Activated CD4-positive, alpha-beta T cell treated with anti-CD3 and anti-CD28 coated beads, Interleukin-2, amount 10 ng/mL, durations not matched to agents 7 days and 5 days (primary cell): ENCODE results near the gene AJAP1. TPM values are rescaled to one million over a fixed set of nuclear protein-coding genes. Genes with fewer than 3 reads are reported as not detected.

ENCODE experiments used
- CTCF ChIA-PET: fragments of 350-600 bp; sonication (Branson Sonifier 250); formaldehyde crosslinking; loops from one replicate; lab custom pipeline; 2021; ENCODE audit warnings: antibody characterized with exemption; lab: Charles Lee
- POLR2A ChIA-PET: fragments of 350-600 bp; sonication (Branson Sonifier 250); formaldehyde crosslinking; loops from one replicate; lab custom pipeline; 2021; ENCODE audit warnings: antibody characterized with exemption; lab: Charles Lee
- DNase-seq: peaks from one replicate; pipeline ENCODE4 v3.0.0-alpha.2; 2020
- H3K27ac Mint-ChIP-seq: one replicate; pipeline ENCODE4 v1.8.0; 2021; ENCODE audit warnings: mild to moderate bottlenecking, moderate library complexity, mixed read lengths
- H3K27me3 Mint-ChIP-seq: one replicate; pipeline ENCODE4 v1.8.0; 2021; ENCODE audit warnings: mixed read lengths
- H3K36me3 Mint-ChIP-seq: one replicate; pipeline ENCODE4 v1.8.0; 2021; ENCODE audit warnings: low read depth, mixed read lengths
- H3K4me1 Mint-ChIP-seq: one replicate; pipeline ENCODE4 v1.8.0; 2021; ENCODE audit warnings: mixed read lengths
- H3K4me3 Mint-ChIP-seq: one replicate; pipeline ENCODE4 v1.8.0; 2021; ENCODE audit warnings: mild to moderate bottlenecking, moderate library complexity, mixed read lengths
- H3K9me3 Mint-ChIP-seq: one replicate; pipeline ENCODE4 v1.8.0; 2021; ENCODE audit warnings: mixed read lengths
- total RNA-seq, 2 experiments: library from RNA; stranded (reverse); gene quantifications; one replicate each; pipeline ENCODE4 v1.2.3, GENCODE V29; 2021

AJAP1 gene
- total RNA-seq, 2 experiments from 2014 or later = not detected

- Mint-ChIP-seq H3K27ac (no peak overlapping the region), H3K36me3 (no peaks in the 10 kb centered on the region), H3K9me3 (no peaks in the 10 kb centered on the region), H3K4me3 (no peak overlapping the region), H3K4me1 (no peaks in the 10 kb centered on the region), H3K27me3 (peaks cover 10% of the 10 kb centered on the region)
- ChIA-PET POLR2A (no interaction called here), CTCF (no interaction called here)
- no peak for DNase-seq
These were observed 55.2 kb downstream of the AJAP1 start for GRCh38 chr1:4709641-4710040.

GRCh38 chr1:4710592-4711415 is 56.4 kb downstream of the AJAP1 start:
- Mint-ChIP-seq H3K27ac (no peak overlapping the region), H3K27me3 (peaks cover 10% of the 10 kb centered on the region), H3K9me3 (no peaks in the 10 kb centered on the region), H3K4me3 (no peak overlapping the region), H3K4me1 (no peaks in the 10 kb centered on the region), H3K36me3 (no peaks in the 10 kb centered on the region)
- ChIA-PET CTCF (no interaction called here), POLR2A (no interaction called here)
- DNase-seq = no peak

GRCh38 chr1:4711416-4712275 is 57.2 kb downstream of the AJAP1 start:
- Mint-ChIP-seq H3K27ac (no peak overlapping the region), H3K36me3 (no peaks in the 10 kb centered on the region), H3K4me1 (no peaks in the 10 kb centered on the region), H3K9me3 (peaks cover 3% of the 10 kb centered on the region), H3K4me3 (no peak overlapping the region), H3K27me3 (peaks cover 10% of the 10 kb centered on the region)
- DNase-seq = no peak
- POLR2A ChIA-PET = no interaction called here
- CTCF ChIA-PET = interaction anchor here (0.6 kb wide), 1 partner anchor 296 kb away, joined by 3 read pairs; no protein-coding TSS in a partner anchor

- H3K27ac Mint-ChIP-seq = no peak overlapping the region
- H3K9me3 Mint-ChIP-seq = peaks cover 3% of the 10 kb centered on the region
- DNase-seq = no peak
- no peak overlapping the region for H3K4me3 Mint-ChIP-seq
- peaks cover 10% of the 10 kb centered on the region for H3K27me3 Mint-ChIP-seq
- no peaks in the 10 kb centered on the region for H3K36me3 Mint-ChIP-seq
- ChIA-PET POLR2A (no interaction called here), CTCF (no interaction called here)
- no peaks in the 10 kb centered on the region for H3K4me1 Mint-ChIP-seq
These were observed 59.3 kb downstream of the AJAP1 start for GRCh38 chr1:4713669-4714068.

GRCh38 chr1:4716406-4716805 is 62.0 kb downstream of the AJAP1 start:
- POLR2A ChIA-PET = no interaction called here
- no peak overlapping the region for H3K4me3 Mint-ChIP-seq
- no peaks in the 10 kb centered on the region for H3K4me1 Mint-ChIP-seq
- peaks cover 3% of the 10 kb centered on the region for H3K9me3 Mint-ChIP-seq
- CTCF ChIA-PET = no interaction called here
- H3K27ac Mint-ChIP-seq = no peak overlapping the region
- peaks cover 2% of the 10 kb centered on the region for H3K27me3 Mint-ChIP-seq
- no peak for DNase-seq
- no peaks in the 10 kb centered on the region for H3K36me3 Mint-ChIP-seq

GRCh38 chr1:4718071-4718470 is 63.7 kb downstream of the AJAP1 start:
- H3K27ac Mint-ChIP-seq = no peak overlapping the region
- DNase-seq = no peak
- H3K27me3 Mint-ChIP-seq = no peaks in the 10 kb centered on the region
- POLR2A ChIA-PET = no interaction called here
- CTCF ChIA-PET = interaction anchor here (0.7 kb wide), 1 partner anchor 9 kb away, joined by 3 read pairs; no protein-coding TSS in a partner anchor
- H3K36me3 Mint-ChIP-seq = no peaks in the 10 kb centered on the region
- peaks cover 3% of the 10 kb centered on the region for H3K9me3 Mint-ChIP-seq
- H3K4me3 Mint-ChIP-seq = no peak overlapping the region
- H3K4me1 Mint-ChIP-seq = no peaks in the 10 kb centered on the region

- H3K27me3 Mint-ChIP-seq = no peaks in the 10 kb centered on the region
- H3K4me1 Mint-ChIP-seq = no peaks in the 10 kb centered on the region
- H3K36me3 Mint-ChIP-seq = no peaks in the 10 kb centered on the region
- no peaks in the 10 kb centered on the region for H3K9me3 Mint-ChIP-seq
- ChIA-PET CTCF (no interaction called here), POLR2A (no interaction called here)
- no peak overlapping the region for H3K4me3 Mint-ChIP-seq
- no peak for DNase-seq
- no peak overlapping the region for H3K27ac Mint-ChIP-seq
These were observed 68.7 kb downstream of the AJAP1 start for GRCh38 chr1:4723106-4723505.

- Mint-ChIP-seq H3K27ac (no peak overlapping the region), H3K4me3 (no peak overlapping the region), H3K27me3 (no peaks in the 10 kb centered on the region), H3K4me1 (no peaks in the 10 kb centered on the region), H3K36me3 (no peaks in the 10 kb centered on the region), H3K9me3 (no peaks in the 10 kb centered on the region)
- ChIA-PET POLR2A (no interaction called here), CTCF (no interaction called here)
- DNase-seq = no peak
These were observed 69.6 kb downstream of the AJAP1 start for GRCh38 chr1:4724001-4724400.

GRCh38 chr1:4724695-4725250 is 70.4 kb downstream of the AJAP1 start:
- Mint-ChIP-seq H3K9me3 (no peaks in the 10 kb centered on the region), H3K4me1 (no peaks in the 10 kb centered on the region), H3K36me3 (no peaks in the 10 kb centered on the region), H3K27ac (no peak overlapping the region), H3K4me3 (no peak overlapping the region), H3K27me3 (no peaks in the 10 kb centered on the region)
- ChIA-PET CTCF (no interaction called here), POLR2A (no interaction called here)
- no peak for DNase-seq

GRCh38 chr1:4725416-4725815 is 71.0 kb downstream of the AJAP1 start:
- H3K27ac Mint-ChIP-seq = no peak overlapping the region
- no peaks in the 10 kb centered on the region for H3K36me3 Mint-ChIP-seq
- POLR2A ChIA-PET = no interaction called here
- H3K4me3 Mint-ChIP-seq = no peak overlapping the region
- no peaks in the 10 kb centered on the region for H3K27me3 Mint-ChIP-seq
- no peaks in the 10 kb centered on the region for H3K9me3 Mint-ChIP-seq
- DNase-seq = no peak
- no peaks in the 10 kb centered on the region for H3K4me1 Mint-ChIP-seq
- CTCF ChIA-PET = no interaction called here

- no peaks in the 10 kb centered on the region for H3K4me1 Mint-ChIP-seq
- H3K36me3 Mint-ChIP-seq = no peaks in the 10 kb centered on the region
- no peak for DNase-seq
- POLR2A ChIA-PET = no interaction called here
- H3K27ac Mint-ChIP-seq = no peak overlapping the region
- no peak overlapping the region for H3K4me3 Mint-ChIP-seq
- H3K27me3 Mint-ChIP-seq = no peaks in the 10 kb centered on the region
- CTCF ChIA-PET = interaction anchor here (0.6 kb wide), 1 partner anchor 8 kb away, joined by 3 read pairs; no protein-coding TSS in a partner anchor
- H3K9me3 Mint-ChIP-seq = no peaks in the 10 kb centered on the region
These were observed 72.4 kb downstream of the AJAP1 start for GRCh38 chr1:4726620-4727341.

- no peak for DNase-seq
- CTCF ChIA-PET = no interaction called here
- Mint-ChIP-seq H3K27ac (no peak overlapping the region), H3K36me3 (no peaks in the 10 kb centered on the region), H3K27me3 (no peaks in the 10 kb centered on the region), H3K9me3 (no peaks in the 10 kb centered on the region), H3K4me3 (no peak overlapping the region), H3K4me1 (no peaks in the 10 kb centered on the region)
- POLR2A ChIA-PET = no interaction called here
These were observed 74.1 kb downstream of the AJAP1 start for GRCh38 chr1:4728319-4729089.
